IPS DF 6.9 (cell line): ENCODE measurements around the gene PDE4D.

ENCODE experiments used
- DNase-seq: peaks from one replicate; pipeline ENCODE4 v3.0.0-alpha.2; 2013; ENCODE audit warnings: low read depth, low spot score
- H3K27ac ChIP-seq: one replicate; pipeline ENCODE4 v1.5.1; 2013; ENCODE audit warnings: low read length, control low read depth
- H3K27me3 ChIP-seq: 2 replicates; pipeline ENCODE4 v1.6.1; 2013; ENCODE audit warnings: mild to moderate bottlenecking, low read length; ENCODE audit not compliant: control insufficient read depth, insufficient read depth
- H3K36me3 ChIP-seq: 2 replicates; pipeline ENCODE4 v1.6.1; 2013; ENCODE audit warnings: low read length; ENCODE audit not compliant: control insufficient read depth, insufficient read depth
- H3K4me1 ChIP-seq: 2 replicates; pipeline ENCODE4 v1.6.1; 2013; ENCODE audit warnings: low read length; ENCODE audit not compliant: control insufficient read depth, insufficient read depth
- H3K4me3 ChIP-seq: 2 replicates; pipeline ENCODE4 v1.5.1; 2013; ENCODE audit warnings: mild to moderate bottlenecking, low read length
- H3K9me3 ChIP-seq: 2 replicates; pipeline ENCODE4 v1.6.1; 2013; ENCODE audit warnings: low read length, inconsistent platforms; ENCODE audit not compliant: control insufficient read depth, insufficient read depth
- WGBS: extraction: QIAGEN DNeasy Blood & Tissue Kit; methylation state at CpG from one replicate; pipeline ENCODE4 v1.1.7; 2013; ENCODE audit warnings: mixed read lengths, missing lambda C conversion rate; ENCODE audit not compliant: insufficient read length, insufficient coverage; 5-methylcytosine and 5-hydroxymethylcytosine counted together

PDE4D gene

GRCh38 chr5:59693492-59694309, 199.8 kb downstream of the PDE4D start:
- H3K36me3 ChIP-seq: no peaks in the 10 kb centered on the region
- H3K27me3 ChIP-seq: no peaks in the 10 kb centered on the region
- no peaks in the 10 kb centered on the region for H3K9me3 ChIP-seq
- no peaks in the 10 kb centered on the region for H3K4me1 ChIP-seq
- no peak overlapping the region for H3K27ac ChIP-seq
- 100% methylated on average over 1 of the region's 6 CpGs for WGBS
- no peak for DNase-seq
- no peak overlapping the region for H3K4me3 ChIP-seq

- Histone ChIP-seq H3K4me3 (no peak overlapping the region), H3K36me3 (no peaks in the 10 kb centered on the region), H3K27me3 (no peaks in the 10 kb centered on the region), H3K27ac (no peak overlapping the region), H3K9me3 (no peaks in the 10 kb centered on the region), H3K4me1 (no peaks in the 10 kb centered on the region)
- WGBS: no CpG with 5 or more reads among the region's 2 CpGs
- DNase-seq: no peak
Measured at GRCh38 chr5:59685793-59686192, 207.7 kb downstream of the PDE4D start.

- Histone ChIP-seq H3K9me3 (no peaks in the 10 kb centered on the region), H3K36me3 (no peaks in the 10 kb centered on the region), H3K27ac (no peak overlapping the region), H3K4me3 (no peak overlapping the region), H3K4me1 (no peaks in the 10 kb centered on the region), H3K27me3 (no peaks in the 10 kb centered on the region)
- no peak for DNase-seq
- no CpG with 5 or more reads among the region's 1 CpG for WGBS
Measured at GRCh38 chr5:59685191-59685530, 208.4 kb downstream of the PDE4D start.

- Histone ChIP-seq H3K9me3 (no peaks in the 10 kb centered on the region), H3K36me3 (no peaks in the 10 kb centered on the region), H3K27ac (no peak overlapping the region), H3K4me1 (no peaks in the 10 kb centered on the region), H3K4me3 (no peak overlapping the region), H3K27me3 (no peaks in the 10 kb centered on the region)
- no peak for DNase-seq
- no CpG with 5 or more reads among the region's 4 CpGs for whole genome bisulfite sequencing
Measured at GRCh38 chr5:59684388-59685190, 208.9 kb downstream of the PDE4D start.

- Histone ChIP-seq H3K27ac (no peak overlapping the region), H3K27me3 (no peaks in the 10 kb centered on the region), H3K36me3 (no peaks in the 10 kb centered on the region), H3K4me3 (no peak overlapping the region), H3K9me3 (no peaks in the 10 kb centered on the region), H3K4me1 (no peaks in the 10 kb centered on the region)
- DNase-seq: no peak
- WGBS: no CpG with 5 or more reads among the region's 4 CpGs
Measured at GRCh38 chr5:59683311-59683710, 210.2 kb downstream of the PDE4D start.

- Histone ChIP-seq H3K27ac (no peak overlapping the region), H3K4me3 (no peak overlapping the region), H3K36me3 (no peaks in the 10 kb centered on the region), H3K27me3 (no peaks in the 10 kb centered on the region), H3K4me1 (no peaks in the 10 kb centered on the region), H3K9me3 (no peaks in the 10 kb centered on the region)
- DNase-seq: no peak
- no CpG with 5 or more reads among the region's 1 CpG for WGBS
Measured at GRCh38 chr5:59682542-59682941, 211.0 kb downstream of the PDE4D start.

GRCh38 chr5:59678943-59679342, 214.6 kb downstream of the PDE4D start:
- Histone ChIP-seq H3K27ac (no peak overlapping the region), H3K4me3 (no peak overlapping the region)
- 100% methylated on average over 1 of the region's 2 CpGs for WGBS

GRCh38 chr5:59674763-59675162, 218.8 kb downstream of the PDE4D start:
- Histone ChIP-seq H3K4me3 (no peak overlapping the region), H3K36me3 (no peaks in the 10 kb centered on the region), H3K4me1 (no peaks in the 10 kb centered on the region), H3K27ac (no peak overlapping the region), H3K27me3 (no peaks in the 10 kb centered on the region), H3K9me3 (no peaks in the 10 kb centered on the region)
- WGBS: no CpG with 5 or more reads among the region's 2 CpGs
- no peak for DNase-seq

More at GRCh38 chr5:59678943-59679342, 214.6 kb downstream of the PDE4D start:
- Histone ChIP-seq H3K9me3 (no peaks in the 10 kb centered on the region), H3K4me1 (no peaks in the 10 kb centered on the region), H3K36me3 (no peaks in the 10 kb centered on the region), H3K27me3 (no peaks in the 10 kb centered on the region)
- no peak for DNase-seq

- Histone ChIP-seq H3K27me3 (no peaks in the 10 kb centered on the region), H3K36me3 (no peaks in the 10 kb centered on the region), H3K27ac (no peak overlapping the region), H3K4me1 (no peaks in the 10 kb centered on the region), H3K9me3 (no peaks in the 10 kb centered on the region), H3K4me3 (no peak overlapping the region)
- no peak for DNase-seq
- no CpG with 5 or more reads among the region's 4 CpGs for WGBS
Measured at GRCh38 chr5:59673438-59674058, 220.0 kb downstream of the PDE4D start.

- Histone ChIP-seq H3K4me3 (no peak overlapping the region), H3K27ac (no peak overlapping the region), H3K36me3 (no peaks in the 10 kb centered on the region), H3K4me1 (no peaks in the 10 kb centered on the region), H3K27me3 (no peaks in the 10 kb centered on the region), H3K9me3 (no peaks in the 10 kb centered on the region)
- no peak for DNase-seq
- no CpG with 5 or more reads among the region's 4 CpGs for WGBS
Measured at GRCh38 chr5:59666440-59667068, 227.0 kb downstream of the PDE4D start.
